Motor neuron (in vitro differentiated cells): ENCODE data around the gene COL23A1. TPM values are rescaled to one million over a fixed set of nuclear protein-coding genes. Genes with fewer than 3 reads are reported as not detected.

Source experiments
- ATAC-seq, 8 experiments: fragments of 200-7000 bp; cut with Tn5 transposase; replicated peaks in 6 of 8; 2 replicates each; pipeline ENCODE4 v1.8.0; 2021; ENCODE audit warnings: mild to moderate bottlenecking in 8 of 8, moderate library complexity in 8 of 8
- H3K27ac ChIP-seq, 2 donors: fragments of 250-450 bp; sonication (Bioruptor Pico); 2 replicates each; pipeline ENCODE4 v1.9.0; 2021; ENCODE audit warnings: antibody characterized with exemption in 2 of 2, mild to moderate bottlenecking in 2 of 2, moderate library complexity in 1 of 2
- H3K4me1 ChIP-seq, 2 donors: fragments of 250-450 bp; sonication (Bioruptor Pico); replicated peaks in 1 of 2; 2 replicates each; pipeline ENCODE4 v1.6.1; 2021; ENCODE audit warnings: antibody characterized with exemption in 2 of 2, mild to moderate bottlenecking in 2 of 2, moderate library complexity in 1 of 2
- H3K4me3 ChIP-seq, 5 donors: fragments of 250-450 bp; sonication (Bioruptor Pico); 2 replicates each; pipeline ENCODE4 v1.9.0; 2021; ENCODE audit warnings: antibody characterized with exemption in 5 of 5, mild to moderate bottlenecking in 5 of 5, moderate library complexity in 4 of 5
- whole genome bisulfite sequencing, 10 experiments: fragments of 450-650 bp; shearing (Covaris generic); methylation state at CpG; one replicate each; pipeline ENCODE4 v1.0.0; 2022; 5-methylcytosine and 5-hydroxymethylcytosine counted together
- in situ Hi-C, 9 experiments: fragments of 400-800 bp; cut with MboI; loops; one replicate each; pipeline ENCODE4 v1.15.0; 2021; ENCODE audit warnings: low sequenced_read_pairs in 9 of 9, low pct_unique_long_range_greater_than_20kb in 2 of 9; ENCODE audit not compliant: unreplicated experiment in 9 of 9
- total RNA-seq, 8 experiments: library from RNA; unstranded; fragments of 300-600 nt; gene quantifications; 2 replicates each; pipeline versions ENCODE4 v1.2.3 to v1.2.4, GENCODE V29; 2022

The COL23A1 gene
- total RNA-seq, 8 experiments from 2014 or later: 0.10 to 10.8 (median 0.20) TPM

DNA sequence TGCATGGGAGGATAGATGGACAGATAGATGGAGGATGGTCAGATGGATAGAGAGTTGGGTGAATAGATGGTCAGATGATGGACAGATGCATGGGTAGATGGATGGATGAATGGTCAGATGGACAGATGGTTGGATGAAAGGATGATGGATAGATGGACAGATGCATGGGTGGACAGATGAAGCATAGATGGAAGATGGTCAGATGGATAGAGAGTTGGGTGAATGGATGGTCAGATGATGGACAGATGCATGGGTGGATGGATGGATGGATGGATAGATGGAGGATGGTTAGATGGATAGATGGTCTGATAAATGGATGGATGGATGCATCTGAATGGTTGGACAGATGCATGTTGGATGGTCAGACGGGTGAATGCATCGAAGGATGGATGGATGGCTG lies 70.4 kb downstream of the COL23A1 start:
- no peak overlapping the region for H3K27ac ChIP-seq
- ATAC-seq: no peak
- in situ Hi-C loops: no loop called here
- 75 to 100% (median 90%) methylated on average over 2 of the region's 2 CpGs; no CpG with 5 or more reads in 5 of the 10 experiments for WGBS, 10 experiments
- no peak overlapping the region for H3K4me3 ChIP-seq
- no peaks in the 10 kb centered on the region for H3K4me1 ChIP-seq

DNA sequence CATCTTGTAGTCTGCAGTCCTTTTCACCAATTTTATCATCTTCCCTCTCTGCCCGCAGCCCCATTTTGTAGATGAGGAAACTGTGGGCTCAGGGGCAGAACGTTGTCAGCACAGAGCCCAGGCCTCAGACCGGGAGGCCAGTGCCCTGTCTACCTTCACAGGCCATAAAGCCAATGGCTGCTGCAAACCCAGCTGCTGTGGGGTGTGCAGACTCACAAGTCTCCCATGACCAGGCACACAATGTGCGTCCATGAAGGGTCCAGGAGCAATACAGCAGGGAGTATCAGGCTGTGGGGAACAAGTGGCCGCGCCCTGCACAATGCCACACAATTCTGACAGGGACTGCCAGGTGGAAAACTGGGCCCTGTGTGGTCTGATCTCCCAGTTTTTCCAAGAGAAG lies 71.0 kb downstream of the COL23A1 start:
- in situ Hi-C loops: no loop called here
- no peak overlapping the region for H3K27ac ChIP-seq
- ATAC-seq: no peak

DNA sequence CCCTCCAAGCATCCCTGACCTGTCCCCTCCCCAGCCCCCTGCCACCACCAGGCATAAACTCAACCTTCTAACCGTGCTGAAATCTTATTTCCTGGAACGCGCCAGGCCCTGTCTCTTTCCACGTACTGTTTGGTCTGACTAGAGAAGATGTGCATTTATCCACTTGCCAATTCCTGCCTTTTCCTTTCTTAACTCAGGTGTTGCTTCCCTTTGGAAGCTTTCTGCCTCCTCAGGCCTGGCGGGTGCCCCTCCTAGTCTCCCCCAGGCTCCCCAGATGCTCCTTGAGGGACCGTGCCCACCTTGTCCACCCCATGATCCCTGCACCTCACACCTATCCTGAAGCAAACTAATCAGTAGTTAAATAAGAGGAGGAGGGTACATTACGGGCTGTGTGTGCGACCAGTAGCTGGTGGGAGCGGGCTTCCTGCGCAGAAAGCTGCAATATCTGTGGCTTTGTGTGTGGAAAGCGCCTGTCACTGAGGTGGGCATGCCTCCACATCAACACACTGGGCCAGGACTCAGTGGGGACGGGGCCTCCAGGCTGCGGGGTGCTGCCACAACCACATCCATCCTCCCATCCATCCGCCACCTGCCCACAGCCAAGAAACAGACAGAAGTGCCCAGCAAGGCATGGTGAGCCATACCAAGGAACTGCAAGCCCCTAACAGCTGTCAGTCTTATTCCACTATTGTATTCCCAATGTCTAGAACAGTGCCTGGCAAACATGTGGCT lies 73.5 kb downstream of the COL23A1 start:
- Histone ChIP-seq H3K4me1 (no peaks in the 10 kb centered on the region), H3K4me3 (no peak overlapping the region), H3K27ac (no peak overlapping the region)
- in situ Hi-C loops: no loop called here
- ATAC-seq: no peak
- WGBS, 10 experiments: 27 to 100% (median 92%) methylated on average over 1 to 7 of the region's 14 CpGs; no CpG with 5 or more reads in 4 of the 10 experiments

More for the DNA sequence above, 71.0 kb downstream of the COL23A1 start:
- WGBS, 10 experiments: 67 to 100% (median 87%) methylated on average over 1 to 3 of the region's 6 CpGs; no CpG with 5 or more reads in 5 of the 10 experiments
- Histone ChIP-seq H3K4me1 (no peaks in the 10 kb centered on the region), H3K4me3 (no peak overlapping the region)

DNA sequence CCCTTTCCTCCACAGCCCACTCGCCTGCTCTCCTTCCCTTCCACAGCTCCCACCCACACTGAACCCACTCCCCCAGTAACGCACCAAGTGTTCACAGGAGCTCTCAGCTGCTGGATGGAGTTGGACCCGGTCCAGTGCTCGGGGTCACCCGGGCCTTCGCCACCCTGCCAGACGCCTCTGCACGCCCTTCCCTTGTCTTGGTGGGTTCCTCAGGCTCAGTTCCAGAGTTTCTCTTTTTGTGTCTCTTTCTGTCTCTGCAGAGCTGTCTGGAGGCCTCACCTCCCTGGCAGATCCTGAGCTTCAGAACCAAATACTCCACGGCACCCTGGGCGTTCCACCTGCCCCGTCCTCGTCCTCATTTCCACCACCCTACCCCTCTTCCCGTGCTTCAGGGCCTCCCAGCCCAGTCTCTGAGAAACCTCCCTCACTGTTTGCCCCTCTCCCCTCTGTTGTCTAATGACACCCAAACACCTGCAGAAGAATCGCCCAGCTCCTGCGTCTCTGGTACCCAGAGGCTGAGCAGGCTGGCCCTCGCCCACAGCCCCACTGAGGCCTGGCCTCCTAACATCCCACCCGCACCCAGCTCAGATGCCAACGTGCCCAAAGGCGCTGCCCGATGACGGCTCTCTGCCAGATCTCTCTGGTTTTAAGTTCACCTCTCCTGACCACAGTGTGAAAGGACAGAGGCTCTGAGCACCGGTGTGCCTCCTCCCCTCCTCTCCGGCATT lies 74.3 kb downstream of the COL23A1 start:
- WGBS, 10 experiments: 24 to 90% (median 73%) methylated on average over 1 to 11 of the region's 23 CpGs; no CpG with 5 or more reads in 1 of the 10 experiments
- Histone ChIP-seq H3K4me1 (no peaks in the 10 kb centered on the region), H3K4me3 (no peak overlapping the region), H3K27ac (no peak overlapping the region)
- ATAC-seq: no peak
- in situ Hi-C loops: no loop called here

DNA sequence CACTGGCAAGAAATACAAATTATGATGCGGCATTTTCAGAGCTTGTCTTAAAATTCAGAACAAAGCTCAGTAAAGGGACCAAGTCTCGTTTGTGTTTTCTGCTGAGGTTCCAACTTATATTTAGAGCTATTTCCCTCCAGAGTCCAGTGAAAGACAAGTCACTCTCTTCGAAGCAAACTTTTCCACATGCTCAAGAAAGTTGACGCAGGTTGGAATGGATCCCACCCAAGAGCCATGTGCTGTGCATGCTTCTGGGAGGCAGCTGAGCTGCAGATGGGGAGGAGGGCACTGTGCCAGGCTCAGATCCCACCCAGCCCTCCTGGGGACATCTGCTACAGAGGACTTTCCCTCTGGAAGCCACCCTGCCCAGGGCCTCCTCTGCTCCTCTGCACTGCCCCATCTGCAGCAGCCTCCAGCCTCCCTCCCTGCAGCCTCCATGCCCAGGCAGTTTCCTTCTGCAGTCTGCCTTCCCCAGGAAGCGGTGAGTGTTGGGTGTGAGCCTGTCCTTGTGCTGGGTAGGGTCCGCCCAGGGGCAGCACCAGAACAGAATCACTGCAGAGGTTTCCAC lies 75.3 kb downstream of the COL23A1 start:
- peak in 1 of 8 experiments; percentile 23 for ATAC-seq
- Histone ChIP-seq H3K27ac (no peak overlapping the region), H3K4me1 (no peaks in the 10 kb centered on the region), H3K4me3 (no peak overlapping the region)
- WGBS, 10 experiments: 4 to 100% (median 72%) methylated on average over 1 to 6 of the region's 6 CpGs; no CpG with 5 or more reads in 2 of the 10 experiments
- in situ Hi-C loops: no loop called here

DNA sequence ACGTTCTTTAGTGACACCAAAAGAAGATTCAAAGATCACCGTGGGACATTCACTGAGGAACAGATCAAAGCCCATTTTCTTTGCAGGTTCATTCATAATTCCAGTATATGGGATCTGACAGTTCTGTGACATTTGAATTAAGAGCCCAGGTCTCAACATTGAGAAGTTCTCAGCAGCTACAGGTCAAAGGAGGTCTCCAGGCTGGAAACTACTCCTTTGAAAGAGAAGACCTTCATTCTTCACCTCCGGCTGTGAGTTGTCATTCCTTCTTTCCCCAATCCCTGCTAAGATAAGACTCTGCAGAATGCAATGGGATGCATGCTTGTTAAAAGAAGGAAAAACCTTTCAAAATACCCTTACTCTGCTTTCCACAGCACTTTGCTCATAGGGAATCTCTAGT lies 79.0 kb downstream of the COL23A1 start:
- Histone ChIP-seq H3K27ac (no peak overlapping the region), H3K4me3 (no peak overlapping the region), H3K4me1 (no peaks in the 10 kb centered on the region)
- ATAC-seq: no peak
- in situ Hi-C loops: no loop called here
- WGBS, 10 experiments: 13 to 82% (median 50%) methylated on average over 2 to 3 of the region's 3 CpGs; no CpG with 5 or more reads in 1 of the 10 experiments

DNA sequence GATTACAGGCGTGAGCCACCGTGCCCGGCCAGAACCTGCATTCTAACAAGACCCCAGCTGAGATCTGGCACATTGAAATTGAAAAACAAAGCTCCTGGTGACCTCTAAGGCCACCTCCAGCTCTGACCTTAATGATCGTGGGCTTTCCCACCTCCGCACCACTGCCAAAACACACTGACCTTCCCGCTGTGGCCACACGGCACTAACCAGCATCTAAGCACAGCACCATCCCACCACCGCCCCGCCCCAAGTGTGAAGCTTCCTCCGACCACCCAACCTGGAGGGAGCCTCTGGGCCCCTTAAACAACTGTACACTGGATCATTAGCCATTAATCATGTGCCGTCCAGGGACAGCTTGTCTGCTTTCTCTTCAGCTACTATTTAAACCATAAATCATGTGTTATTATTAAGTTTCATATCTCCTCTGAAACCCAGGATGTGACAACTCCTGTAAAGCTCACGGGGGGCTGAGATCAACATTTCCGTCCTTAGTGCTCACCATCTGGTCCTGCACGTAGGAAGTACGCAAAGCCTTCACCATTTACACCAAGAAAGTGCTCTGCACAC lies 80.6 kb downstream of the COL23A1 start:
- H3K27ac ChIP-seq: no peak overlapping the region
- no peak for ATAC-seq
- H3K4me3 ChIP-seq: no peak overlapping the region
- 42 to 94% (median 80%) methylated on average over 1 to 8 of the region's 15 CpGs; no CpG with 5 or more reads in 1 of the 10 experiments for WGBS, 10 experiments
- no peaks in the 10 kb centered on the region for H3K4me1 ChIP-seq
- in situ Hi-C loops: no loop called here

DNA sequence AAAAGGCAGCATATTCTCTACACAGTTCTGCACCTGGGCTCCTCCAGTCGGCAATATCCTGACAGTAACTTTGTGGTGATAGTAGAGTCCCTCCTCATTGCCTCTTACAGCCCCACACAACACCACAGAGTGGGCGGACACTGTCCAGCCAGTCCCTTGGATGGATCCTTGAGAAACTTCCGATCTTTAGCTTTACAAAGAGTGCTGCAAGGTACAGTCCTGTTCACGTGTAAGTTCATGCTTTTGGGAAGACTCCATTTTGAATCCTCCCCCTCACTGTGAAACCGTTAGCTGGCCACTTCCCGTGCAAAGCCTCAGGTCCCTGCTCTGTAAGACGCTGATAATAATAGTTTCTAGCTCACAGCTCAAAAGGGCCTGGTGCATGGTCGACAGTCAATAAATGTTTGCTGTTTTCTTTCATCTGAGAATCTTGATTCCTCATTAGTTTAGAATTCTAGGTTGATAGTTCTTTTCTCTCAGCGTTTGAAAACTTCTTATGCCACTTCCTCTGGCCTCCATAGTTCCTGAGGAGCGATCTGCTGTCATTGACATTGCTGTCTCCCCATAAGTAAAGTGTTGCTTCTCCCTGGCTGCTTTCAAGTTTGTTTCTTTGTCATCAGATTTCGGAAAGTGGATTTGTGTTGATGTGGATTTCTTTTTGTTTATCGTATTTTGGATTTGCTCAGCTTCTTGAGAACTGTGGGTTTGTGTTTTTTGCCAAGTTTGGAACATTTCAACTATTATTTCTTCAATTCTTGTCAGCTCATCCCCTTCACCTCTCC lies 82.9 kb downstream of the COL23A1 start:
- WGBS, 10 experiments: 30 to 93% (median 74%) methylated on average over 2 to 10 of the region's 12 CpGs
- no peak for ATAC-seq
- no peaks in the 10 kb centered on the region for H3K4me1 ChIP-seq
- in situ Hi-C loops: no loop called here
- no peak overlapping the region for H3K4me3 ChIP-seq
- no peak overlapping the region for H3K27ac ChIP-seq

DNA sequence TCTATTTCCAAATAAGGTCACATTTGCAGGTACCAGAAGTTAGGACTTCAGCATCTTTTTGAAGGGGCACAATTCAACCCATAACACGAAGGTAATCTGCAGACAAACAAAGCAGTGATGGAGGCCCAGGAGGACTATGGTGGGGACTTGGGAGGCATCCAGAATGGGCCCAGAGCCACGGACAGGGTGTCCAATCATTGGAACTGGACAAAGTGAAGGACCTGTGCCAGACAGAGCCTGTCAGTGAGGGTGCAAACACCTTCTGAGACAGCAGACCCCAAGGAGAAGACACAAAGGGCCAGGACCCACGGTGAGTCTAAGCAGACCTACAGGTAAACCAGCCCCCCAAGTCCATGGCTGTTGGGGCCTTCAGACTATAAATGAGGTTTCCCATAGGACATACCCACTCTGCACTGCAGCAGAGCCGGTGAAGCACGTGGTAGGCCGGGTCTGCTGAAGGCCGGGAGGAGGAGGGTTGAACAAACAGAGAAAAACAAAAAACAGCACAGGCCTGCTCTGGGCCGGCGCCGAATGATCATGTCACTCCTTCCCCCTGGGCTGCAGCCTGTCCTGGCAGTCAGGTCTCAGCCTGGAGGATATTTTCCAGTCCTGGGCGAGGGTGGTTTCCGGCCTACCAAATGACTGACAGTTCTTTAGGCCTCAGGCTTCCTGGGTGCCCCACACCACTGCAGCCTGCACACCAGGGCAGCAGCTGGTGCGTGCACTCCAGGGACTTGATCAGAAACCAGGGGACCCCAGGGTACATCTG lies 84.4 kb downstream of the COL23A1 start:
- in situ Hi-C loops: no loop called here
- no peak for ATAC-seq
- 31 to 93% (median 67%) methylated on average over 2 to 11 of the region's 13 CpGs; no CpG with 5 or more reads in 4 of the 10 experiments for WGBS, 10 experiments
- Histone ChIP-seq H3K4me1 (no peaks in the 10 kb centered on the region), H3K4me3 (no peak overlapping the region), H3K27ac (no peak overlapping the region)

DNA sequence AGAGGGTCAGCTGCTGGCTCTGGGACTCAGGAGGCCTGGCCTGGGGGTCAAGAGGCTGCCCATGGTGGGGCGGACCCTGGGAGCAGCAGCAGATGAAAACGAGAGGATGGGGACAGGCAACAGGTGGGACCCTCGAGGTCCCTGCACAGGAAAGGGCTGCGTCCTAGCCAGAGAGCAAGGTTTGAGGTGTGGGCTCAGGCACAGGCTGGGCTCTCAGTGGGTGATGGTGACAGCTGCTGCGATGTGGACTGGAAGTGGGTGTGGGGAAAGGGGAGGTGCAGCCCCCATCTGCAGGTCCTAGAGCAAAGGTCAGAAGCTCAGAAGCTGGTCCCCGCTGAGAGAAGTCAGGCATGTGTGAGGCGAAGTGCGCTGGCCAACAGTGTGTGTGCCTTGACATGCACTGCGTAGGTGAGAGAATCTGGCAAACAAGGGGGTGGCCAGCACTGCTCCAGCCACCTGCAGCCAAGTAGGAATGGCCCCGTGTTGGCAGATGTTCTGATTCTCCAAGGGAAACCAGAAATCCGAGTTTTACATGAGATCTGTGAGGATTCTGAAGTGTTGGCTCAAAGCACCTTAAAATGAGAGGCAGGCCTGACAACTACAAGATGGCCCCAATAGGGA lies 85.7 kb downstream of the COL23A1 start:
- 0 to 100% (median 59%) methylated on average over 1 to 6 of the region's 11 CpGs; no CpG with 5 or more reads in 2 of the 10 experiments for WGBS, 10 experiments
- in situ Hi-C loops: no loop called here
- H3K27ac ChIP-seq: no peak overlapping the region
- H3K4me1 ChIP-seq: no peaks in the 10 kb centered on the region
- ATAC-seq: no peak
- H3K4me3 ChIP-seq: no peak overlapping the region

DNA sequence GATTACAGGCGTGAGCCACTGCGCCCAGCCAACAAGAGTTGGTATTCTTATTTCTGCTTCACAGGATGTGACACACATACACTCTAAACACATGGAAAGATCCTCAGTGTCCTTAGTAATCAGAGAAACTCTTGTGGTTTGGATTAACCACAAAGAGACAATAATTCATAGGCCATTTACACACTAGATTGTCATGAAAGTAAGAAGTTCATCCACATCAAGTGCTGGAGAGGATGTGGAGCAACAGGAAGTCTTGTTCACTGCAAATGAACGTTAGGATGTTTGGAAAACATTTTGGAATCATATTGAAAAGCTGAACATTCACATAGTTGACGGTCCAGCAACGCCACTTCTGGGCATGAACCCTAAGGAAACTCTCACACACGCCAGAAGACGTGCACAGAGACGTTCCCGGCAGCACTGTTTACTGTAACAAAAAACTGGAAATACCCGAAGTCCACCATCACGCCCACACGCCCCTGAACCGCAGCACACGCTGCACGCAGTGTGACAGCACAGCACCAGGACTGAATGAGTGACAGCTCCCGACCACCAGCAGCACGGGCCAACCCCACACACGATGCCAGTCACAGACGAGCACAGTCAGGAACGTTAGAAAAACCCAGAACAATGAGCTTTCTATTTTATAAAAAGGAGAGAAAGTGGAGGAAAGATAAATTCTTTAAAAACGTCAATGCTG lies 87.6 kb downstream of the COL23A1 start:
- WGBS, 10 experiments: 57 to 88% (median 75%) methylated on average over 1 to 14 of the region's 21 CpGs; no CpG with 5 or more reads in 3 of the 10 experiments
- ATAC-seq: no peak
- Histone ChIP-seq H3K27ac (no peak overlapping the region), H3K4me3 (no peak overlapping the region), H3K4me1 (no peaks in the 10 kb centered on the region)
- in situ Hi-C loops: no loop called here
